GM19467 (cell line): ENCODE results near the gene TRAF3.

ENCODE experiments used
- ATAC-seq: cut with Tn5 transposase; IDR thresholded peaks from one replicate; pipeline ENCODE4 v1.9.1; 2021; ENCODE audit warnings: mild to moderate bottlenecking, moderate library complexity; ENCODE audit not compliant: unreplicated experiment

The TRAF3 gene

GRCh38 chr14:102949062-102949800 lies 172.0 kb downstream of the TRAF3 start:
- no peak for ATAC-seq

- ATAC-seq = no peak
These were observed 172.7 kb downstream of the TRAF3 start for GRCh38 chr14:102949801-102950451.

- no peak for ATAC-seq
These were observed 173.8 kb downstream of the TRAF3 start for GRCh38 chr14:102951034-102951433.

- no peak for ATAC-seq
These were observed 174.6 kb downstream of the TRAF3 start for GRCh38 chr14:102951799-102952198.

- no peak for ATAC-seq
These were observed 175.0 kb downstream of the TRAF3 start for GRCh38 chr14:102952276-102952675.

- ATAC-seq = no peak
These were observed 175.9 kb downstream of the TRAF3 start for GRCh38 chr14:102953100-102953499.

- ATAC-seq = no peak
These were observed 177.0 kb downstream of the TRAF3 start for GRCh38 chr14:102954081-102954789.

- ATAC-seq = no peak
These were observed 178.6 kb downstream of the TRAF3 start for GRCh38 chr14:102955636-102956408.

GRCh38 chr14:102957222-102957621 lies 180.0 kb downstream of the TRAF3 start:
- ATAC-seq = no peak

- ATAC-seq = no peak
These were observed 181.2 kb downstream of the TRAF3 start for GRCh38 chr14:102958461-102958860.
